Astrocyte (in vitro differentiated cells and primary cell): ENCODE results near the gene NCDN.

Experiments used
- EZH2 ChIP-seq: IDR thresholded peaks from 2 replicates; pipeline ENCODE4 v1.6.1; 2012; ENCODE audit warnings: mild to moderate bottlenecking, low read length, inconsistent platforms; ENCODE audit not compliant: insufficient read depth
- TF ChIP-seq, protein P1 (sequence below): IDR thresholded peaks from 2 replicates; pipeline ENCODE4 v1.5.1; 2011; ENCODE audit warnings: low read depth, mild to moderate bottlenecking, inconsistent platforms, low read length, moderate library complexity; ENCODE audit not compliant: insufficient read depth

DNA sequence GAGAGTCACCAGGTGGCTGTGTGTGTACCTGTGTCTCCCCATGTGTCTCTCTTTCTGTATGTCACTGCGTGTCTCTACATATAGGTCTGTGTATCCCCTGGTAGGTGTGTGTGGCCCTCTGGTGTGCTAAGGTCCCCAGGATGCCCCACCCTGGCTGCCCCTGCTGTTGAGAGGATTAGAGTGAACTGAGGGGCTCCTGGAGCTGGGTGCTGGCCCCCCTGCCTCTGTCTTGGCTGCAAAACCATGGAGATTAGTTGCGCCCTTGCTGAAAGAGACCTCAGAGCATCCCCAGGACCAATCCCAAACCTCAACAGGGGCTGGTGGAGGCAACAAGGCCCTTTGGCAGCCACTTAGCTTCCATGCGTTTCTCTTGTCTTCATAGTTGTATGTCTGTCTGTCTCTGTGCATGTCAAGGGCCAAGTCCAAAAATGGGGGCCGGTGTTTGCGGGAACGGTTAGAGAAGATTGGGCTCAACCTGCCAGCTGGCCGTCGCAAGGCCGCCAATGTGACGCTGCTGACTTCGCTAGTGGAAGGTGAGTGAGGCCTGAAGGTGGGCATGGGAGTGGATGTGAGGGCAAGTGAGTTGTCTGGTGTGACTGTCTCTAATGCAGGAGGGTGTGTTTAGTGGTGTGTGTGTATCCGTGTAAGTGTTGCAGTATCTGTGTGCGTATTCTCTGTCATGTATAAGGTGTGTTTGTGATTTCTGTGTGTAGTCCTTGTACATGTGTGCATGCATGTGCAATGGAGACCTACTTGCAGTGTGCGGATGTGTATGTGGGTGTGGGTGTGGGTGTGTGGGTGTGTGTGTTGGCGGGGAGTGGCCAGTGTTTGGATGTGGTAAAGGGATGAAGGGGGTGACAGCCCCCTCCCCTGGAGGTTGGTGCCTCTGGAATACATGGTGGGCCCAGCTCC lies 32.2 kb downstream of the NCDN start:
- no peak for TF ChIP-seq EZH2
- TF ChIP-seq, protein P1, sequence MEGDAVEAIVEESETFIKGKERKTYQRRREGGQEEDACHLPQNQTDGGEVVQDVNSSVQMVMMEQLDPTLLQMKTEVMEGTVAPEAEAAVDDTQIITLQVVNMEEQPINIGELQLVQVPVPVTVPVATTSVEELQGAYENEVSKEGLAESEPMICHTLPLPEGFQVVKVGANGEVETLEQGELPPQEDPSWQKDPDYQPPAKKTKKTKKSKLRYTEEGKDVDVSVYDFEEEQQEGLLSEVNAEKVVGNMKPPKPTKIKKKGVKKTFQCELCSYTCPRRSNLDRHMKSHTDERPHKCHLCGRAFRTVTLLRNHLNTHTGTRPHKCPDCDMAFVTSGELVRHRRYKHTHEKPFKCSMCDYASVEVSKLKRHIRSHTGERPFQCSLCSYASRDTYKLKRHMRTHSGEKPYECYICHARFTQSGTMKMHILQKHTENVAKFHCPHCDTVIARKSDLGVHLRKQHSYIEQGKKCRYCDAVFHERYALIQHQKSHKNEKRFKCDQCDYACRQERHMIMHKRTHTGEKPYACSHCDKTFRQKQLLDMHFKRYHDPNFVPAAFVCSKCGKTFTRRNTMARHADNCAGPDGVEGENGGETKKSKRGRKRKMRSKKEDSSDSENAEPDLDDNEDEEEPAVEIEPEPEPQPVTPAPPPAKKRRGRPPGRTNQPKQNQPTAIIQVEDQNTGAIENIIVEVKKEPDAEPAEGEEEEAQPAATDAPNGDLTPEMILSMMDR: no peak
